Lower leg skin (tissue), 4 donors: ENCODE results near the gene EPN1. TPM values are rescaled to one million over a fixed set of nuclear protein-coding genes. Genes with fewer than 3 reads are reported as not detected.

Experiments
- DNase-seq, 2 donors: peaks; one replicate each; pipeline ENCODE4 v3.0.0-alpha.2; 2019; ENCODE audit warnings: low spot score in 2 of 2
- H3K4me3 ChIP-seq: fragments of 200-600 bp; sonication (generic); 2 replicates; pipeline ENCODE4 v1.5.1; 2017; ENCODE audit warnings: mild to moderate bottlenecking, low read depth; ENCODE audit not compliant: poor library complexity, severe bottlenecking
- POLR2A ChIP-seq, 2 donors: fragments of 450-650 bp; IDR thresholded peaks; one replicate each; pipeline ENCODE4 v1.6.1; 2016 to 2017; ENCODE audit warnings: antibody characterized with exemption in 2 of 2, mild to moderate bottlenecking in 1 of 2, moderate library complexity in 1 of 2
- WGBS, 2 donors: methylation state at CpG; one replicate each; pipeline ENCODE4 v1.1.5; 2018; 5-methylcytosine and 5-hydroxymethylcytosine counted together
- intact Hi-C: fragments of 100-400 bp; cut with DNase I; formaldehyde crosslinking; loops from one replicate; pipeline ENCODE4 v1.15.0; 2023; ENCODE audit warnings: low total_unique reads
- total RNA-seq, 4 donors: library from RNA; depleted of rRNA; stranded (reverse); fragments of >200 nt; gene quantifications; one replicate each; pipeline ENCODE4 v1.1.0, GENCODE V29; 2016
- TF ChIP-seq, protein P1 (sequence below), 3 donors: fragments of 450-650 bp; IDR thresholded peaks; one replicate each; pipeline ENCODE4 v1.5.1; 2016; ENCODE audit warnings: antibody characterized with exemption in 3 of 3, mild to moderate bottlenecking in 3 of 3, moderate library complexity in 2 of 3

Gene EPN1
- total RNA-seq, 4 donors from 2014 or later: 81.2 to 189 (median 120) TPM

DNA sequence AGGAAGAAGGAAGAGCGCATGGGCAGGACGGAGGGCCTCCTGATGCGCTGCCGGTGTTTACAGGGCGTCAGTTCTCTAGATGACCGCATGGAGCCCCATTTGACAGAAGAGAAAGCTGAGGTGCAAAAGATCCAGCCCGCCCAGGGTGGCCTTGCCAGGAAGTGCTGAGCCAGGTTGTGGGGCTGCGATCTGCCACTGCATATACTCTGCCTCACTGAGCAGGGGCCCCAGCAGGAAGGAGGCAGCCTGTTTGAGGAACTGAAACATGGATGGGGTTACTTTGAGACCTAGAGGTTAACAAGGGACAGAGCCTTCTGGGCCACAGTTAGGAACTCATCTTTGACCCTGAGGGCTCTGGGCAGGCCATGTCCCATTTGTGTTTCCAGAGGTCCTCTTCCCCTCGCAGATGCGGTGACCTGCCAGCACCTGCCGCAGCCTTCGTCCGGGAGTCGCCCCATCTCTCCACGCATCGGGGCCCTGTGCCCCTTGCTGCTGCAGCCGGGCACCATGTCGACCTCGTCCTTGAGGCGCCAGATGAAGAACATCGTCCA lies 3.2 kb downstream of the EPN1 start:
- TF ChIP-seq POLR2A (IDR thresholded peaks at IDR 0.05): no peak
- TF ChIP-seq, protein P1, sequence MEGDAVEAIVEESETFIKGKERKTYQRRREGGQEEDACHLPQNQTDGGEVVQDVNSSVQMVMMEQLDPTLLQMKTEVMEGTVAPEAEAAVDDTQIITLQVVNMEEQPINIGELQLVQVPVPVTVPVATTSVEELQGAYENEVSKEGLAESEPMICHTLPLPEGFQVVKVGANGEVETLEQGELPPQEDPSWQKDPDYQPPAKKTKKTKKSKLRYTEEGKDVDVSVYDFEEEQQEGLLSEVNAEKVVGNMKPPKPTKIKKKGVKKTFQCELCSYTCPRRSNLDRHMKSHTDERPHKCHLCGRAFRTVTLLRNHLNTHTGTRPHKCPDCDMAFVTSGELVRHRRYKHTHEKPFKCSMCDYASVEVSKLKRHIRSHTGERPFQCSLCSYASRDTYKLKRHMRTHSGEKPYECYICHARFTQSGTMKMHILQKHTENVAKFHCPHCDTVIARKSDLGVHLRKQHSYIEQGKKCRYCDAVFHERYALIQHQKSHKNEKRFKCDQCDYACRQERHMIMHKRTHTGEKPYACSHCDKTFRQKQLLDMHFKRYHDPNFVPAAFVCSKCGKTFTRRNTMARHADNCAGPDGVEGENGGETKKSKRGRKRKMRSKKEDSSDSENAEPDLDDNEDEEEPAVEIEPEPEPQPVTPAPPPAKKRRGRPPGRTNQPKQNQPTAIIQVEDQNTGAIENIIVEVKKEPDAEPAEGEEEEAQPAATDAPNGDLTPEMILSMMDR (IDR thresholded peaks at IDR 0.05): no peak
- intact Hi-C loops: no loop called here
- H3K4me3 ChIP-seq: no peak overlapping the region
- no peak for DNase-seq
- 89 to 93% methylated on average over 17 to 21 of the region's 21 CpGs for WGBS, 2 donors

GRCh38 chr19:55679343-55680257 lies 4.6 kb downstream of the EPN1 start:
- DNase-seq: no peak
- no peak for TF ChIP-seq POLR2A (IDR thresholded peaks at IDR 0.05)
- TF ChIP-seq, protein P1 (IDR thresholded peaks at IDR 0.05): no peak
- intact Hi-C loops: no loop called here
- WGBS, 2 donors: 82 to 85% methylated on average over 23 to 24 of the region's 24 CpGs
- no peak overlapping the region for H3K4me3 ChIP-seq

DNA sequence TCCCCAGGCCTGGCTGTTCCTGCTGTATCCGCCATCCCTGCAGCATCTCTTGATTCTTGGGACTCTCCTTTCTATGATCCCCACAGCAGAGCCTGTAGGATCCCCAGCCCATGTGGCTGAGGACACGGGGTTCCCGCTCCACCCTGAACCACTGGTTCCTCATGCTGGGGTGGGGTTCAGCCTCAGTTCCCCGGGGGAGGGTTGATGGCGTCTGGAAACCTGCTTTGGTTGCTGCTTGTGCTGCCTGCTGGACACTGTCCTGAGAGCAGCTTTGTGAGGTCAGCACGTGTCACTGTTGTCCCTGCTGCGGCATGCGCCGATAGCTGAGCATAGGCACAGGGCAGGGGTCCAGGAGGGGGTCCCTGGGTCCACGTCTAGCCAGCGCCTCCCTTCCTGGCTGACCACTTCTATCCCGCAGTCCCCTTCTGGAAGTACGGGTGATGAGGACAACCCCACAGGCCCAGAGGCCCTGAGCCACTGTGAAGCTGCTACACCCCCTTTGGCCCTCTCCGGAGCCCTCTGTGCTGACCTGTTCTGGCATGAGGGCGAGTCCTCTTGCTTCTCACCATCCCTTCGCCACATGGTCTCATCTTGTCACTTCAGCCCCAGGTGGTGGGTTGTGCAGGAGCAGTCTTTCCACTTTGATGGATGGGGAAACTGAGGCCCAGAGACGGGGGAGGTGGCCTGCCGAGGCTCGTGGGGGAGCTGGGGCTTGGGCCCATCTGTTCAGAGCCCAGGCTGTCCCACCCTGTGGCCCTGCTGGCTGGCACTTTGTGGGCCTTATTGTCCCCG lies 5.5 kb downstream of the EPN1 start:
- TF ChIP-seq, protein P1 (IDR thresholded peaks at IDR 0.05): no peak
- DNase-seq: no peak
- 89% methylated on average over 20 of the region's 20 CpGs for WGBS, 2 donors
- intact Hi-C loops: no loop called here
- H3K4me3 ChIP-seq: no peak overlapping the region

DNA sequence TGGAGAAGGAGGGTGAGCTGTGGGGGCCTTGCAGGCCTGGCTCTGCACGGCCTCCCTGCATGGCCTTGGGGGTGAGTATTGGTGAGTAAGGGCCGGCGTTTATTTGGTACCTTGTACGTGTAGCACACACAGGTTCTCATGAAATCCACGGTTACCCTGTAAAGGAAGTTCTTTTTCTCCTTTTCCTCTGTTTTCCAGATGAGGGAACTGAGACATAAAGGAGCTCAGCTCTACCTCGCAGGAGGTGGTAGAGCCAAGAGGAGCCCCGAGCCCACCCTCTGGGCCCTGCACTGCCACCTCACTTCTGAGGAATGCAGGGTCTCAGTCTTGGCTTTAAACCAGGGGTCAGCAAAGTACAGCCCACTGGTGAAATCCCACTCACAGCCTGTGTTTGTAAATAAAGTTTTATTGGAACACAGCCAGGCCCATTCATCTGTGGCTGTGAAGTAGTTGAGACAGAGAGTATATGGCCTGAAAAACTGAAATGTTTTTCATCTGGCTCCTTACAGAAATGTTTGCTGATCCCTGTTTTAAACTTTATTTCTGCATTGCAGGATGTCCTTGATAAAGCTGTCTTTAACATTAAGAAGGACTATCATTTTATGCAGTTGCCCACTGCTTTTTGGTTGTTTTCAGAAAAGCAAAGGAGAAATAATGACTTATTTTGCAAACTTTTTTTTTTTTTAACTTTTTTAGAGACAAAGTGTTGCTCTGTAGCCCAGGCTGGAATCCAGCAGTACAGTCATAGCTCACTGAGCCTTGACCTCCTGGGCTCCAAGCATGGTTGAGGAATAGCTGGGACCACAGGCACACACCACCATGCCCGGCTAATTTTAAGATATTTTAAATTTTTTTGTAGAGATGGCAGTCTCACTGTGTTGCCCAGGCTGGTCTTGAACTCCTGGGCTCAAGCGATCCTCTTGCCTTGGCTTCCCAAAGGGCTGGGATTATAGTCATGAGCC lies 6.4 kb downstream of the EPN1 start:
- no peak for DNase-seq
- WGBS, 2 donors: 83 to 93% methylated on average over 9 of the region's 9 CpGs
- TF ChIP-seq, protein P1 (IDR thresholded peaks at IDR 0.05): no peak
- no peak for TF ChIP-seq POLR2A (IDR thresholded peaks at IDR 0.05)
- H3K4me3 ChIP-seq: no peak overlapping the region
- intact Hi-C loops: no loop called here
